ENCODE data around the gene GREB1L.

GREB1L gene

DNA sequence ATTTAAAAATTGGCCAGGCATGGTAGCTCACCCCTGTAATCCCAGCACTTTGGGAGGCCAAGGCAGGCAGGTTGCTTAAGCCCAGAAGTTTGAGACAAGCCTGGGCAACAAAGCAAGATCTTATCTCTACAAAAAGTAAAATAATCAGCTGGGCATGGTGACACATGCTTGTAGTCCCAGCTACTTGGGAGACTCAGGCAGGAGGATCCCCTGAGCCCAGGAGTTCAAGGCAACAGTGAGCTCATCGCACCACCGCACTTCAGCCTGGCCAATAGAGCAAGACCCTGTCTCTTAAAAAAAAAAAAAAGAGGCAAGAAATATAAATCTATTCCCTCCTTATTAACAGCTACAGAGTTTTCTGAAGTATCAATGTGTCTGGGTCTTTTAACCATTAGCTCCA, 306.6 kb downstream of the GREB1L start:
- H3K4me3 ChIP-seq (ENCODE audit: low read depth, low read length): no peak overlapping the region
- no peak overlapping the region for H2AFZ ChIP-seq (ENCODE audit: low read length, unreplicated experiment)
- peaks cover 6% of the 10 kb centered on the region for H3K36me3 ChIP-seq (ENCODE audit: insufficient read depth, low read length)
- no peaks in the 10 kb centered on the region for H3K4me1 ChIP-seq (ENCODE audit: control insufficient read depth, insufficient read depth, low read length, unreplicated experiment)
- no peak overlapping the region for H3K27ac ChIP-seq (ENCODE audit: low read depth, low read length)
- no peaks in the 10 kb centered on the region for H3K27me3 ChIP-seq (ENCODE audit: insufficient read depth, low read length)
- H3K79me2 ChIP-seq (ENCODE audit: control insufficient read depth, insufficient read depth, low read length, unreplicated experiment): no peaks in the 10 kb centered on the region

DNA sequence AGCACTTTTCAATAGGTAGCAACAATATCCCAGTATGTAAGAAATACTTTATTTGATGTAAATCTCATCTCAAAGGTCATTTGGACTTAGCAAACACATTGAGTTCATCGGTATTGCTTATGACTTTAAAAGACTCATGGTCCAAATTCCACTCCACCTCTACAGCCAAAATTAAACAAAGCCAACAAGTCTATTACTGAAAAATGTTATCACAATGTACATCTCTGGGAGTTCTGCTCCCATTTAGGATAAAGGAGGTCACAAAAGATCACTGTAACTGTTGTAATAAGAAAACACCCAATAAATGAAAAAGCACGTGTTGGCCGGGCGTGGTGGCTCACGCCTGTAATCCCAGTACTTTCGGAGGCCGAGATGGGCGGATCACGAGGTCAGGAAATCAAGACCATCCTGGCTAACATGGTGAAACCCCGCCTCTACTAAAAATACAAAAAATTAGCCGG, 308.5 kb downstream of the GREB1L start:
- Histone ChIP-seq H2AFZ (ENCODE audit: low read length, unreplicated experiment) (no peak overlapping the region), H3K27me3 (ENCODE audit: insufficient read depth, low read length) (no peaks in the 10 kb centered on the region), H3K79me2 (ENCODE audit: control insufficient read depth, insufficient read depth, low read length, unreplicated experiment) (no peaks in the 10 kb centered on the region), H3K4me1 (ENCODE audit: control insufficient read depth, insufficient read depth, low read length, unreplicated experiment) (no peaks in the 10 kb centered on the region), H3K27ac (ENCODE audit: low read depth, low read length) (no peak overlapping the region), H3K4me3 (ENCODE audit: low read depth, low read length) (no peak overlapping the region), H3K36me3 (ENCODE audit: insufficient read depth, low read length) (peaks cover 7% of the 10 kb centered on the region; the same call in 1 of the 2 replicates)

DNA sequence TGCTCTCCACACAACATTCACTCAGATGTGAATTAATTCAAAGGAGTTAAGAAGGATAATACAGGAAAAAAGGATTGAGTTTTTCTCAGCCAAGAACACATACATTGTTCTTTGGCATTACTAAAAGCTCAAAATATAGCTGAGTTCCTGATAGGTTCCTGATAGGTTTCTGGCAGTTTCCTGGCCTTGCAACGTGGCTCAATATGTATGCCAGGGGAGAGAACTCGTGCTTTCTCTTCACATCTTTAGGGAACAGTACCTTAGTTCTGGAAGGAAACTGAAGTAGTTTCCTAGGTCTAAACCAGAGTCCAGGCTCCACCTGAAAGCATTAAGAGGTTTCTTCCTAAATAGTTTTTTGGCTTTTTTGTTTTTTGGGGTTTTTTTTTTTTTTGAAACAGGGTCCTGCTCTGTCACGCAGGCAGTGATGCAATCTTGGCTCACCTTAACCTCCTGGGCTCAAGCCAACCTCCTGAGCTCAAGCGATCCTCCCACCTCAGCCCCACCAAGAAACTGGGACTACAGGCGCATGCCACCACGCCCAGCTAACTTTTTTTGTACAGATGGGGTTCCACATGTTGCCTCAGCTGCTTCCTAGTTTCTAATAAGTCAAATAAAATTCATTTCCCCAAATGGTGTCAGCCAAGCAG, 315.7 kb downstream of the GREB1L start:
- Histone ChIP-seq H3K79me2 (ENCODE audit: control insufficient read depth, insufficient read depth, low read length, unreplicated experiment) (no peaks in the 10 kb centered on the region), H3K4me3 (ENCODE audit: low read depth, low read length) (no peak overlapping the region), H2AFZ (ENCODE audit: low read length, unreplicated experiment) (no peak overlapping the region), H3K4me1 (ENCODE audit: control insufficient read depth, insufficient read depth, low read length, unreplicated experiment) (no peaks in the 10 kb centered on the region), H3K36me3 (ENCODE audit: insufficient read depth, low read length) (peaks cover 16% of the 10 kb centered on the region), H3K27me3 (ENCODE audit: insufficient read depth, low read length) (no peaks in the 10 kb centered on the region), H3K27ac (ENCODE audit: low read depth, low read length) (no peak overlapping the region)

DNA sequence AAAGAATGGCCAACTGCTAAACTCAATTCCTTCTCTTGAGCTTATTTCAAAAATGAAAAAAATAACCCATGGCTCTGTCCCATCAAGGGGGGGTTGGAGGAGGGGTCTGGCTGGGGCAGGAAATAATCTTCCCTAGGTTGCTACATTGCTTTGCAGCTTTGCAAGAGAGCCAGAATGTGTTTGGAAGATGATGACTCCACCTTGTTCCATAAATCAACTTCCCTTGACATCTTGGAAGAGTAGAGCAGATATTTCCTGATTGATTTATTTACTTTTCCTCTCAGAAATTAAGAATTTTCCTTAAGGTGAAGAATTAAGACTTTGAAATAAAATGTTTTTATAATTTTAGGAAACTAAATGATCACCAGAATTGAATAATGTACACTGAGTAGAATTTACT, 317.2 kb downstream of the GREB1L start:
- no peak overlapping the region for H3K4me3 ChIP-seq (ENCODE audit: low read depth, low read length)
- no peak overlapping the region for H3K27ac ChIP-seq (ENCODE audit: low read depth, low read length)
- H3K4me1 ChIP-seq (ENCODE audit: control insufficient read depth, insufficient read depth, low read length, unreplicated experiment): no peaks in the 10 kb centered on the region
- no peak overlapping the region for H2AFZ ChIP-seq (ENCODE audit: low read length, unreplicated experiment)
- H3K79me2 ChIP-seq (ENCODE audit: control insufficient read depth, insufficient read depth, low read length, unreplicated experiment): no peaks in the 10 kb centered on the region
- H3K36me3 ChIP-seq (ENCODE audit: insufficient read depth, low read length): peaks cover 16% of the 10 kb centered on the region
- no peaks in the 10 kb centered on the region for H3K27me3 ChIP-seq (ENCODE audit: insufficient read depth, low read length)

DNA sequence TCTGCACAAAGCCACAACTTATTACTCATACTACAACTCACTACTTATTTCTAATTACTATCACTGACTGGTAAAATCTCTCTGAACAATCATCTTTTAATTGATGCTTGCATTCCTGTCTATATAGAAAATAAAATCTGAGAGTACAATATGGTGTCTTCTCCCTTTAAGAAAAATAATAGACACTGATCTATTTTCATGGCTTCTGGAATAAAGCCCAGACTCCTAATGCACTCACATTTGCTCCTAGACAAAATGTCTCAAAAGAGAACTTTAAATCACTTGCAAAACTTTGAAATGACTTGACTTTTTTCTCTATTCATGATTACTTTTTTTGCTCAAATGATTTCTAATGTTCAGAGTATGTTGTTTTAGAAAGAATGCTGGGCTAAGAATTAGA, 329.7 kb downstream of the GREB1L start:
- peaks cover 25% of the 10 kb centered on the region for H3K36me3 ChIP-seq (ENCODE audit: insufficient read depth, low read length)
- no peaks in the 10 kb centered on the region for H3K4me1 ChIP-seq (ENCODE audit: control insufficient read depth, insufficient read depth, low read length, unreplicated experiment)
- no peak overlapping the region for H3K27ac ChIP-seq (ENCODE audit: low read depth, low read length)
- H2AFZ ChIP-seq (ENCODE audit: low read length, unreplicated experiment): no peak overlapping the region
- H3K4me3 ChIP-seq (ENCODE audit: low read depth, low read length): no peak overlapping the region
- no peaks in the 10 kb centered on the region for H3K79me2 ChIP-seq (ENCODE audit: control insufficient read depth, insufficient read depth, low read length, unreplicated experiment)
- H3K27me3 ChIP-seq (ENCODE audit: insufficient read depth, low read length): no peaks in the 10 kb centered on the region

All from ACC112 (cell line).